ENCODE results near the gene CTDSPL2.
"Not testable (repeated sequence)": the region's sequence is repeated elsewhere in the genome, so short reads cannot be mapped to it uniquely, and the experiment has no call there.

Gene CTDSPL2

DNA sequence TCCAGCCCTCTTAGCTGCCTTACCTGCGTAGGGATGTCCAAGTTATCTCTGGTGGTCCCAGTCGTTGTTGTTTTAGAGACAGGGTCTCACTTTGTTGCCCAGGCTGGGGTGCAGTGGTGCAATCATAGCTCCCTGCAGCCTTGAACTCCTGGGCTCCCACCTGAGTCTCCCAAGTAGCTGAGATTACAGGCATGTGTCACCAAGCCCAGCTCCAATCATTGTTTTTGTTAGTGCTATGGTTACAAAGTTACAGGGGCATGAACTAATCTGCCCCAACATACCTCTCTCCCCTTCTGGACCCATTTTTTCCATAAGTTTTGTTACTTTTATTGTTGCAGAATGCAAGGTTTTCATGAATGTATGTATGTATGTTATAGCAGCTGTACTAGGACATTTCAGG lies 54.7 kb downstream of the CTDSPL2 start:
- no peak for DNase-seq (ENCODE audit: low read depth in 2 of 2, low spot score in 1 of 2)

DNA sequence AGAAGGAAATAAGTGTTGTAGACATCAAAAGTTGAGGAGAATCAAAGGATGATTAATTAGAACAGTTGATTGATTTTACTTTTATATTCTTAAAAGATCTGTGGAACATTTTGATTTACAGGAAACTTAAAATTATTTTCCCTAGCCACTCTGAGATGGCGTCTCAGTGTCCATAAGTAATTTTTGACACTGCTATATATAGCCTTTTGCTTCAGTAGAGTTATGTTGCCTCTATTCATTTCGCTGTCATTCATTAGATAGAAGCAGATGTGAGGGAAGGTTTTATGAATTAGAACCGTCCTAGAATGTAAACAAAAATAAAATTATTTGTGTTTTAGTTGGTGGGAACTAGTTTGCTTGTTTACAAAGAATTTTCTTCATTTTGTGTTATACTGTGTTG lies 58.5 kb downstream of the CTDSPL2 start:
- no peak for DNase-seq (ENCODE audit: low read depth in 2 of 2, low spot score in 1 of 2)

DNA sequence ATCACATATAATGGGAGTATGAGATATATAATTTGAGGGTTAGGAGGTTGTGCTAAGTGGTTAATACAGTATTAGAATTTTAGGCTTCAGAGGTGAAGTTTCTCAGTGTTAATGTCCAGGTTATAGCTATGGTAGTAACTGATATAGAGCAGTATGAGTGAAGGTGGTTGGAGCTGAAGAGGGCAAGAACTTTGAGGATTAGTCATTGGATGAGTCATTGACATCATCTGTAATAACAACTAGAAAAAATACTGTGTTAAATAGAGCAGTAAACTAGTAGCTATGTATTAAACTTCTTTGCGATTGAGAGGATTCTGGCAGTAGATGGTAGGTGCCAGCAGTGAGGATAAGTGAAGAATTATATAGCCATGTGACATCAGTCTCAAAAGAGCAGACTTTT lies 62.0 kb downstream of the CTDSPL2 start:
- DNase-seq (ENCODE audit: low read depth in 2 of 2, low spot score in 1 of 2), result no peak

DNA sequence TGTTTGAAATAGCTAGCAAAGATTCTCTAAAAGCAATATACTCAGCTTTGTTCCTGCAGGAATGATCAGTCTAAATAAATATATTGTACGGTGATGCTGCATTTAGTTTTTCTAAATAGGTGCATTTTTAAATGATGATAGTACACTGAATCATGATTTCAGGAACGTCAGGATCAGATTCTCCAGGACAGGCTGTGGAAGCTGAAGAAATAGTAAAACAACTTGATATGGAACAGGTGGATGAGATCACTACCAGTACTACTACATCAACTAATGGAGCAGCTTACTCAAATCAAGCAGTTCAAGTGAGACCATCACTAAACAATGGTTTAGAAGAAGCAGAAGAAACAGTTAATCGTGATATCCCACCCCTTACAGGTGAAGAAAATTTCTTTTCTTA lies 63.2 kb downstream of the CTDSPL2 start:
- no peak for DNase-seq (ENCODE audit: low read depth in 2 of 2, low spot score in 1 of 2)

DNA sequence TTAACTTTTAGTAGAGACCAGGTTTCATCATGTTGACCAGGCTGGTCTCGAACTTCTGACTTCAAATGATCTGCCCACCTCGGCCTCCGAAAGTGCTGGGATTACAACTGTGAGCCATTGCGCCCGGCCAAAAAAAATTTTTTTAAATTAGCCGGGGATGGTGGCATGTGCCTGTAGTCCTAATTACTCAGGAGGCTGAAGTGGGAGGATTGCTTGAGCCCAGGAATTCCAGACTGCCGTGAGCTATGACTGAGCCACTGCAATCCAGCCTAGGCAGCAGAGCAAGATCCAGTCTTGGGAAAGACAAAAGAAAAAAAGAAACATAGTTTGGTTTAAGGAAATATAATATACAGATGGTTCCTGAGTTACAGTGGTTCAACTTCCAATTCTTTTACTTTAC lies 64.6 kb downstream of the CTDSPL2 start:
- no peak for DNase-seq (ENCODE audit: low read depth in 2 of 2, low spot score in 1 of 2)

DNA sequence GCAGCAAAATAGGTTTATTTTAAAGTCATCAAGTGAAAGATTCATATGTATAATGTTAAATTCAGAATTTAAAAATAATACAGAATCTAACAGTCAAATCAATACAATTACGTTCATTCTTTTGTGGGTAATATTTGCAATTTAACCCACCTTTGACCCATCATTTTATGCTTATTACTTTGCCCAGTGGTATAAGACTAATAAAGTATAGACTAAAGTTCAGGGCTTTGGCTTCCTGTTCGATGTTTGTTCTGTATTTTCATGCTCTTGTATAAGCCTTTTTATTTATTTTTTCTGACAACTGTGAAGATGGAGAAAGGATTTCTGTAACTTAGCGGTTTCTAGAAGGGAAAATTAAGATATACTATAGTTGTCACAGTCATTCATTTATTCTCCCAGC lies 65.2 kb downstream of the CTDSPL2 start:
- DNase-seq (ENCODE audit: low read depth in 2 of 2, low spot score in 1 of 2), result no peak

DNA sequence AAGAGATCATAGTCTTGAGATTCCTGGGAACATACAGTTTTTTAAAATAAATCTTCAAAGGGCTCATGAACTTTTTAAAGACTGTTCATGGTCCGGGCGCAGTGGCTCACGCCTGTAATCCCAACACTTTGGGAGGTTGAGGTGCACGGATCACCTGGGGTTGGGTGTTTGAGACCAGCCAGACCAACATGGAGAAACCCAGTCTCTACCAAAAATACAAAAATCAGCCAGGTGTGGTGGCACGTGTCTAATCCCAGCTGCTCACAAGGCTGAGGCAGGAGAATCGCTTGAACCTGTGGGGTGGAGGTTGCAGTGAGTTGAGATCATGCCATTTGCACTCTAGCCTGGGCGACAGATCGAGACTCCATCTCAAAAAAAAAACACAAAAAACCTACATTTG lies 68.1 kb downstream of the CTDSPL2 start:
- no peak for DNase-seq (ENCODE audit: low read depth in 2 of 2, low spot score in 1 of 2)

DNA sequence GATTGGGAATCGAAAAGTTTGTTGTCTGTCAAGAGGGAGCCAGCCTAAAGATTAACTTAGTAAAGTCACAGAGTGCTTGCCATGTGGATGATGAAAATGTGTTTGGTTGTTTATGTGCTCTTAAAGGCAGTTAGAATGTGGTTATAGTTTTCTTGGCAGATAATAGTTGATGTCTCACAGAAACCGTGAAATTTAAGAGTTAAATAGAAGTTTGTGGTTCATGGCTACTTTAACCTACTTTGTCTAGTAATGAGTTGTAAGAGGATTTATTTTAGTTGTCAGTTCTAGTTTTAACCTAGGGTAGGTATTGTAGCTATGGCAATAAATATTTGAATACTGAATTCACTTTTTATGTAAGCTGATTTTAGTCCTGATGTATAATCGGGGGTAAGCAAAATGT lies 73.1 kb downstream of the CTDSPL2 start:
- DNase-seq (ENCODE audit: low read depth in 2 of 2, low spot score in 1 of 2), result no peak

DNA sequence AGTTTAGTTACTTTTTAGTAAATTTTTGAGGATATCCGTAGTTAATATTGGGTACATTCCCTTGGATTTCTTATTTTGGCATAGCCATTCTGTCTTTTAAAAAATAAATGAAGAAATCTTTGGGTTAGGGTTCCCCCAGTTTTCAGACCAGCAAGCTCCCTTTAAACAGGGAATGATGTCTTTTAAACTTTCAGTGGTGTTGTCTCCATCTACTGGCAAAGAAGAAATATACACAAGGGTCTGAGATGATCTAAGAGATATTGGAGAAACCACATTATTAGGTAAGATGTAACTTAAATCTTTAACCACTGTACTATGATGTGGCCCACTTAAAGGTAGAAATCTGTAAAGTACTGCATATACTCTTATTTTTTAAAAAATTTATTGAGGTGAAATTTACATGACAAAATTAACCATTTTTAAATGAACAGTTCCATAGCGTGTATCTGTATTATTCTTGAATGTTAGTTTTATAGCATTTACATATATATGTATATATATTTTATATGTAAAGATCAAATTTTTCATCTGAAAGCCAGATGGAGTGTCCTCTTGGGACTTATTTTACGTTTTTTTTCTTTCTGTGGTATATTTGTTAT lies 74.4 kb downstream of the CTDSPL2 start:
- no peak for DNase-seq (ENCODE audit: low read depth in 2 of 2, low spot score in 1 of 2)

DNA sequence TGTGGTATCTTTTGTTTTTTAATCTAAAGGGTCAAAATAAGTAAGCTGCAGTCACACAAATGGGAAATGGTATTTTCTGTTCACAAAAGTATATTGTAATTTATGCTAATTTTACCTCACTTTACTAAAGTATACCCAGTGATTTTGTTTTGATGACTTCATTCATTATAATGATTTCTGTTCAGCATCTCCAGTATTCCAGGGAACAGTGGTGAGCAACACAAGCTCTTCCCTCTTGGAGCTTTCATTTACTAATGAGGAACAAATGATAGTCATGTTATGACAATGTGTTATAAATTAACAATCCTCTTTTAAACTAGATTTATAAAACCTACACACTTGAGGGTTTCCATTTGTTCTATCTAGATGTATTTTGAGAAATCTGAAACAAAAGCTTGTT lies 89.0 kb downstream of the CTDSPL2 start:
- DNase-seq (ENCODE audit: low read depth in 2 of 2, low spot score in 1 of 2), result no peak

DNA sequence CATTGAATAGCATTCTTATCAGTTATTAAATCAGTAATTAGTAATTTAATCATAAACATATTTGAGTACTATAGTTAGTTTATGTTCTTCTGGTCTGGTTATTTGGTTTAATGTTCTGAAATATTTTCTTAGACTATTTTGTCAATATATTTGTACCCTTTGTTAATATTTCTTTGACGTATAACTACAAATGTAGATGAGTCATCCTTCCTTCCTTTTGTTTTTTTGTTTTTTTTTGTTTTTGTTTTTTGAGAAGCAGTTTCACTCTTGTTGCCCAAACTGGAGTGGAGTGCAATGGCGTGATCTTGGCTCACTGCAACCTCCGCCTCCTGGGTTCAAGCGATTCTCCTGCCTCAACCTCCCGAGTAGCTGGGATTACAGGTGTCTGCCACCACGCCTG lies 92.1 kb downstream of the CTDSPL2 start:
- no peak for DNase-seq (ENCODE audit: low read depth in 2 of 2, low spot score in 1 of 2)

DNA sequence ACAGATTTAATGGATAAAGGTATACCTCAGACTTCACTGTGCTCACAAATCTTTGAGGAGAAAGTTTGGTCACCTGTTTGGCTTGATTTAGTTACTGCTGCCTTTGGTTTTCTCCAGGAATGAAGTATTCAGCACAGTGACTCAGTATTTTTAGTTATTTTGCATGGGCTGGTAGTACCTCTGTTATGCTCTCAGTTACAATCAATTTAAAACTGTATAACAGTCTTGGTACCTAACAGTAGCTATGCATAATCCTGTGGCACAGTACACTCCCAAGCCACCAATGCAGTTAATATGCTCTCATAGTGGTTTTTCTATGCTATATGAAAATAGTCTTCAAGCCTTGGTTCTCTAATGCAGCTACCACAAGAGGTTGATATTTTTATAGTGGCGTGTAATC lies 97.6 kb downstream of the CTDSPL2 start:
- DNase-seq (ENCODE audit: low read depth in 2 of 2, low spot score in 1 of 2), result no peak

DNA sequence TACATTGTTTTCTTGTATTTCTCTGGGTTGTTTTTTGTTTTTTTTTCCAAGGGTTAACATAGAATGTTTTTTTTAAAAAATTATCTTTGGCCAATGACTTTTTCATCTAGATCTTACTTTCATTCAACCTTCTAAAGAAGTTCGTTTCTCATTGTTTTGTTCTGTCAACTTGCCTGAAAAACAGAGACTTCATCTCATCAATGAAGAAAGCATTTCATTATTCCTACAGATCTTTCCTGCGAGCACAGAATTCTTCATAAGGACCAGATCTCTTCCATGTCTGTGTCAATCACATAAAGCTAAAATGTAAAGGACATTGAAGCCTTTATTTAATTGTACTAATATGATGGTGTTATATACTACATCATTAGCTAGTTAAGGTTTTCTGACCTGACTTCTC lies 99.8 kb downstream of the CTDSPL2 start:
- no peak for DNase-seq (ENCODE audit: low read depth in 2 of 2, low spot score in 1 of 2)

DNA sequence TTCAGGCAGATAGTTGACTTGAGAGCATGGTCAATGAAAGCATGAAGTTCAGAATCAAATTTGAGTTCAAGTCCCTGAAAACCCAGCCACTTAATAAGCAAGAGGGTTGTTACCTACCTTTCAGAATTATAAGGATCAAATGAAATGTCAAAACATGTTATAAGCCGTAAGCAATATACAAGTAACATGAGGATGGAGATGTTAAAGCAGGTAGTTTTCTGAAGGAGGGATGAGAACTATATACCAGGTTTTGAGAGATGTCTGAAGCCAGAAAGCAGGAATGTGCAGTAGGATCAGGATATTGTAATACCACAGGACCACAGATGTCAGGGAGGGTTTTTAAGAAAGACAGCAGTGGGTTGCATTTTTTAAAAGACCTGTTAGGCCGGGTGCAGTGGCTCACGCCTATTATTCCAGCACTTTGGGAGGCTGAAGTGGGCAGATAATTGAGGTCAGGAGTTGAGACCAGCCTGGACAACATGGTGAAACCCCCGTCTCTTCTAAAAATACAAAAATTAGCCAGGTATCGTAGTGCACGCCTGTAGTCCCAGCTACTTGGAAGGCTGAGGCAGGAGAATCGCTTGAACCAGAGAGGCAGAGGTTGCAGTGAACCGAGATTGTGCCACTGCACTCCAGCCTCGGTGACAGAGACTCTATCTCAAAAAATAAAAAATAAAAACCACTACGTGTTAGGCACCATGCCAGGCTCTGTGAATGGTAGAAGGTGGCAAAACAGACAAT lies 102.6 kb downstream of the CTDSPL2 start:
- DNase-seq (ENCODE audit: low read depth in 2 of 2, low spot score in 1 of 2), result no peak

DNA sequence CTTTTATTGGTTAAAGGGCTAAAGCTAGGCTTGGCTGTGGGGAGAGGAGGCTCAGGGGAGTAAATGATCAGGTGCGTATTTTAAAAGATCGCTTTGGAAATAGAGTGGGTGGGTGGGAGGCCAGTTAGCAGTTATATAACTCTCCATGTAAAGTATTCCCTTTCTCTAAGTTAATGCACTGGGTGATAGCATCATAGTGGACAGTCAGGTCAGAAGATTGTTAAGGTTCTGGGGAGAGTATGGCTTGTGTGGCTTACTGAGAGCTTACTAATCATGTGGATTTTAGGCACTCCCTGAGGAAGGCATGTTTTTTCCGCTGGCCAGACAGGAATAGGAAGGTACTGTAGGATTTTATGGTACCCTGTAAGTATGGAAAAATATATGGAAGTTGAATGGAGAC lies 103.2 kb downstream of the CTDSPL2 start:
- DNase-seq (ENCODE audit: low read depth in 2 of 2, low spot score in 1 of 2), result no peak

DNA sequence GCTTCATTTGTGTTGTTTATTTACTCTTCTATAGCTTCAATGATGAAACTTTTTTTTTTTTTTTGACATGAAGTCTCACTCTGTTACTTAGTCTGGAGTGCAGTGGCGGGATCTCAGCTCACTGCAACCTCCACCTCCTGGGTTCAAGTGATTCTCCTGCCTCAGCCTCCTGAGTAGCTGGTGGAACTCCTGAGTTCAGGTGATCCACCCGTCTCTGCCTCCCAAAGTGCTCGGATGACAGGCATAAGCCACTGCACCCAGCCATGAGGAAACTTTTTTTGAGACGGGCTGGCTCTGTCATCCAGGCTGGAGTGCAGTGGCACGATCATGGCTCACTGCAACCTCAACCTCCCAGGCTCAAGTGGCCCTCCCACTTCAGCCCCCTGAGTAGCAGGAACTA lies 104.8 kb downstream of the CTDSPL2 start:
- DNase-seq (ENCODE audit: low read depth in 2 of 2, low spot score in 1 of 2), result not testable (repeated sequence)

DNA sequence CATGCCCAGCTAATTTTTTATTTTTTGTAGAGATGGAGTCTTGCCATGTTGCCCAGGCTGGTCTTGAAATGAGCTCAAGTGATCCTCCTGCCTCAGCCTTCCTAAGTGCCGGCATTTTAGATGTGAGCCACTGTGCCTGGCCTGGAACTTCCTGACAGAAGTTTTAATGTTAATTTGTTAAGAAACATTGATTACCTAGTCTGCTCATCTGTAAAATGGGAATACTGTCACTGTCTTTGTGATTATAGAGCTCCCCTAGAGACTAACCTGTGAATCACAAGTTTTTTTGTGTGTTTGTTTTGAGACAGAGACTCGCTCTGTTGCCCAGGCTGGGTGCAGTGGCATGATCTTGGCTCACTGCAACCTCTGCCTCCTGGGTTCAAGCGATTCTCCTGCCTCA lies 105.3 kb downstream of the CTDSPL2 start:
- DNase-seq (ENCODE audit: low read depth in 2 of 2, low spot score in 1 of 2), result no peak

DNA sequence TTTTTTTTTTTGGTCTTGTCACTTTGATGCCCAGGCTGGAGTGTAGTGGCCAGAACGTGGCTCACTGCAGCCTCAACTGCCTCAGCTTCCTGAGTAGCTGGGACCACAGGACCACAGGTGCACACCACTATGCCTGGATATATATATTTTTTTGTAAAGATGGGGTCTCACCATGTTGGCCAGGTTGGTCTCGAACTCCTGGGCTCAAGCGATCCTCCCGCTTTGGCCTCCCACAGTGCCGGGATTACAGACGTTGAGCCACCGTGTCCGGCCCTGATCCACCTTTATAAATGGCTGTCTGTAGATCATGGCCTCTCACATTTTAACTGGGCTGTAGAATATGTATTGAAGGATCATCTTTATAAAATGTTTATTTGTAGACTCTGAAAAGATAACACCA lies 107.7 kb downstream of the CTDSPL2 start:
- DNase-seq (ENCODE audit: low read depth in 2 of 2, low spot score in 1 of 2), result no peak

DNA sequence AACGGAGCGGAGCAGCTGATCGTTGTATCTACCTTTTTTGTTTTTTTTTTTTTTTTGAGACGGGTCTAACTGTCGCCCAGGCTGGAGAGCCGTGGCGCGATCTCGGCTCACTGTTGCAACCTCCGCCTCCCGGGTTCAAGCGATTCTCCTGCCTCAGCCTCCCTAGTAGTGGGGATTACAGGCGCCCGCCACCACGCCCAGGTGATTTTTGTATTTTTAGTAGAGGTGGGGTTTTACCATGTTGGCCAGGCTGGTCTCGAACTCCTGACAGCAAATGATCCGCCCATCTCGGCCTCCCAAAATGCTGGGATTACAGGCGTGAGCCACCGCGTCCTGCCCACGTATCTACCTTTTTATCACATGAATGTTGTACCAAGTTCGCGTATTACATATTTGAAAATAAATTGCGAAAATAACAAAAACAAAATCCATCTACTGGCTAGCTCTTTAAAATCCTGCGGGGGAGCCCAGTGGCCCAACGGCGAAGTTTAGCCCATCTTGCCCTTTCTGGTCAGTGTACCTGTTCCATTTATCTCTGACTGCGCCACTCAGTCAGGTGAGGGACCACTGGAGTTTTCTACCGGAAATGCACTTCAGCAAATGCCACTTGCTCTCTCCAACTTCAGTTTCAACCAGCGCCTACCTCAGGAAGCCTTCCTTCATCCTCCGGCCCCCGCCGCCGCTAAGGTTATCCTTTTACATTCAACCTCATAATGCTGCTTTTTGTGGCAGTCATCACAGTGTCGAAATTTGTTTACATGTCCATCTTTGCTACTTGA lies 108.3 kb downstream of the CTDSPL2 start:
- DNase-seq (ENCODE audit: low read depth in 2 of 2, low spot score in 1 of 2), result no peak

DNA sequence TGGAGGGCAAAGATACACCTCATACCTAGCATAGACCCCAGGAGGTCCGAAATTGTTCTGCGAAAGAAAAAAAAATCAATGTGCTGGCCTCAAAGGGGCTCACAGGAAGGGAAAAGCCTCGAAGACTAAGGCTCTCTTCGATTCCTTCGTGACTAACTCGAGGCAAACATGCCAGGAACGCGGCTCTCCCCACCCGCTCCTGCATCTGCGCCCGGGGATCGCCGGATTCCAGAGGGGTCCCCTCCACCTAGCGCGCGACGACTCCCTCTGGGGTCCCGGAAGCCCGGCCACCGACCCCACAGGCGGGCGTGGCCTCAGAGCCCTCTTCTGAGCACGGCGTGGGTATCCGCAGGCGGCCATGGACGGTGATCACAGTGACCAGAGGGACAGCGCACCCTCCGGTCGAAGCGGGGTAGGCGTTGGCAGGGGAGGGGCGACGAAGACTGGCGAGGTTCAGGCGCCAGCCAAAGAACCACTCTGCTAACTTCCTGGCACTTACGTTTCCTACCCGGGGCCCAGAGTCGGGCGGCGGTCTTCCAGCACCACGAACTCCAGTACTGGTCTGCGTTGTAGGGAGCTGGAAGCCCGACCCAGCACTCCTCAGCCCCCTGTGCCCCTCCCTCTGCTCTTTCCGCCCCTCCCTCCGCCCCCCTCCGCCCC lies 109.0 kb downstream of the CTDSPL2 start:
- DNase-seq (ENCODE audit: low read depth in 2 of 2, low spot score in 1 of 2), result no peak

DNA sequence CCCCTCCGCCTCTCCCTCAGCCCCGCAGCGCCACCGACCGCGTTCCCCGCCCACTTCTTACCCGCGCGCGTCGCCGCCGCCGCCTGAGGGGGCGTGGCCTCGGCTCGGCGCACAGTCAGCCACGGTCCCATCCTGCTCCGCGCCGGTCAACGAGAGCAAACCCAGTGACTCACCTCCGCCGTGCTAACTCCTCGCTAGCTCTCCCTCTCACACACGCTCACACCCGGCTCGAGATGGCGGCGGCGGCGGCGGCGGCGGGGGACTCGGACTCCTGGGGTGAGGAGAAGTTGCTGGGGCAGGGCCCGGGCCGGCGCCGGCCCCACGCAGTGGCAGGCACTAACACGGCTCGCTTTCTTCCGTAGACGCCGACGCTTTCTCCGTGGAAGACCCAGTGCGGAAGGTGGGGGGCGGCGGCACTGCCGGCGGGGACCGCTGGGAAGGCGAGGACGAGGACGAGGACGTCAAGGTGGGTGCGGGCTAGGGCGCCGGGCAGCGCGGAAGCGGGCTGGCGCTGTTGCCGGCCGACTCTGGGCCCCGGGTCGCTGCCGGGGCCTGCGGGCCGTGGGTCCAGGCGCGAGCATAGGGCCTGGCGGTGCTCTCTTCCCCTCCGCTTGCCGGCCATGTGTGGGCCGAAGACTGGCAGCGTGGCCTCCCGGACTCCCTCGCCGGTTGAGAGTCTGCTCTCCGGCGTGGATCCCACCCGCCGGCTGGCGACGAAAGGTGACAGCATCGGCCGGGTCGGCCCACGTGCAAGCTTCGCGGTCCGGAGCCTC lies 109.7 kb downstream of the CTDSPL2 start, which contains the start of gene EIF3J:
EIF3J (plus strand) TSS at position 186 of the 773 bp plus-strand sequence; CDS start at position 234, 48 bp downstream.
- peak; percentile 84 to 91 for DNase-seq (ENCODE audit: low read depth in 2 of 2, low spot score in 1 of 2)

Measured in stimulated activated CD8-positive, alpha-beta memory T cell treated with anti-CD3 and anti-CD28 coated beads, Interleukin-4, amount 100 ng/mL, for 4 hours (primary cell).